H9 (cell line): ENCODE data around the gene UNC119. TPM values are rescaled to one million over a fixed set of nuclear protein-coding genes. Genes with fewer than 3 reads are reported as not detected.

Experiments
- DNase-seq: peaks from one replicate; pipeline ENCODE4 v3.0.0-alpha.2; 2017
- H2AFZ ChIP-seq: one replicate; pipeline ENCODE4 v1.6.1; 2013; ENCODE audit warnings: mild to moderate bottlenecking, low read length, control low read depth, moderate library complexity
- H2AK5ac ChIP-seq: 2 replicates; pipeline ENCODE4 v1.6.1; 2013; ENCODE audit warnings: low read length, control low read depth, mixed read lengths; ENCODE audit not compliant: insufficient read length
- H2BK120ac ChIP-seq: one replicate; pipeline ENCODE4 v1.6.1; 2013; ENCODE audit warnings: low read depth, mild to moderate bottlenecking, low read length, control low read depth, inconsistent platforms; ENCODE audit not compliant: poor library complexity, severe bottlenecking
- H2BK12ac ChIP-seq: 2 replicates; pipeline ENCODE4 v1.6.1; 2013; ENCODE audit warnings: low read length, control low read depth, mixed read lengths, low read depth; ENCODE audit not compliant: insufficient read length
- H2BK15ac ChIP-seq: 2 replicates; pipeline ENCODE4 v1.6.1; 2013; ENCODE audit warnings: low read depth, low read length, control low read depth
- H2BK20ac ChIP-seq: one replicate; pipeline ENCODE4 v1.6.1; 2013; ENCODE audit warnings: low read depth, mild to moderate bottlenecking, low read length, control low read depth, inconsistent platforms; ENCODE audit not compliant: poor library complexity, severe bottlenecking
- H2BK5ac ChIP-seq: 2 replicates; pipeline ENCODE4 v1.6.1; 2013; ENCODE audit warnings: low read length, control low read depth, mixed read lengths; ENCODE audit not compliant: insufficient read length
- H3K14ac ChIP-seq: 2 replicates; pipeline ENCODE4 v1.6.1; 2013; ENCODE audit warnings: low read length, control low read depth; ENCODE audit not compliant: insufficient read depth
- H3K18ac ChIP-seq: 2 replicates; pipeline ENCODE4 v1.6.1; 2013; ENCODE audit warnings: low read depth, mild to moderate bottlenecking, mixed read lengths, low read length, control low read depth; ENCODE audit not compliant: insufficient read length
- H3K23ac ChIP-seq: 2 replicates; pipeline ENCODE4 v1.6.1; 2013; ENCODE audit warnings: low read length, control low read depth, mixed read lengths, low read depth; ENCODE audit not compliant: insufficient read length
- H3K23me2 ChIP-seq: 2 replicates; pipeline ENCODE4 v1.6.1; 2013; ENCODE audit warnings: low read depth, mild to moderate bottlenecking, mixed read lengths, low read length, control low read depth; ENCODE audit not compliant: insufficient read length, poor library complexity, severe bottlenecking
- H3K27ac ChIP-seq: 2 replicates; pipeline ENCODE4 v1.5.1; 2013; ENCODE audit warnings: low read length, control low read depth, mixed read lengths, low read depth; ENCODE audit not compliant: insufficient read length
- H3K27me3 ChIP-seq: 2 replicates; pipeline ENCODE4 v1.6.1; 2013; ENCODE audit warnings: low read length, control low read depth, inconsistent platforms; ENCODE audit not compliant: insufficient read depth
- H3K4ac ChIP-seq: 2 replicates; pipeline ENCODE4 v1.6.1; 2013; ENCODE audit warnings: low read depth, mild to moderate bottlenecking, control low read depth, inconsistent platforms, low read length, moderate library complexity
- H3K4me1 ChIP-seq: 2 replicates; pipeline ENCODE4 v1.6.1; 2013; ENCODE audit warnings: low read length, control low read depth, inconsistent platforms; ENCODE audit not compliant: insufficient read depth
- H3K4me2 ChIP-seq: 2 replicates; pipeline ENCODE4 v1.6.1; 2013; ENCODE audit warnings: low read length, control low read depth, mixed read lengths; ENCODE audit not compliant: insufficient read length, insufficient read depth
- H3K56ac ChIP-seq: 2 replicates; pipeline ENCODE4 v1.6.1; 2013; ENCODE audit warnings: low read depth, mild to moderate bottlenecking, mixed read lengths, low read length, control low read depth; ENCODE audit not compliant: insufficient read length
- H3K79me1 ChIP-seq: 2 replicates; pipeline ENCODE4 v1.6.1; 2013; ENCODE audit warnings: low read depth, mild to moderate bottlenecking, moderate library complexity, low read length, control low read depth, inconsistent platforms; ENCODE audit not compliant: insufficient read depth, poor library complexity, severe bottlenecking
- H3K79me2 ChIP-seq: 2 replicates; pipeline ENCODE4 v1.6.1; 2013; ENCODE audit warnings: low read length, control low read depth, inconsistent platforms; ENCODE audit not compliant: insufficient read depth
- H3K9ac ChIP-seq: 2 replicates; pipeline ENCODE4 v1.6.1; 2013; ENCODE audit warnings: low read length, control low read depth, mixed read lengths; ENCODE audit not compliant: insufficient read length; ENCODE audit errors: extremely low read depth
- H3K9me3 ChIP-seq: one replicate; pipeline ENCODE4 v1.6.1; 2013; ENCODE audit warnings: low read depth, low read length, inconsistent platforms; ENCODE audit not compliant: control insufficient read depth
- H3T11ph ChIP-seq: one replicate; pipeline ENCODE4 v1.6.1; 2013; ENCODE audit warnings: mild to moderate bottlenecking, low read length, control low read depth, inconsistent platforms
- H4K20me1 ChIP-seq: one replicate; pipeline ENCODE4 v1.6.1; 2013; ENCODE audit not compliant: control insufficient read depth, insufficient read length, insufficient read depth
- H4K5ac ChIP-seq: 2 replicates; pipeline ENCODE4 v1.6.1; 2013; ENCODE audit warnings: low read depth, mild to moderate bottlenecking, mixed read lengths, low read length, control low read depth; ENCODE audit not compliant: insufficient read length
- H4K8ac ChIP-seq: replicated peaks from 2 replicates; pipeline ENCODE4 v1.6.1; 2013; ENCODE audit warnings: low read length, control low read depth, mixed read lengths, low read depth; ENCODE audit not compliant: insufficient read length
- H4K91ac ChIP-seq: 2 replicates; pipeline ENCODE4 v1.6.1; 2013; ENCODE audit warnings: low read depth, mild to moderate bottlenecking, moderate library complexity, mixed read lengths, low read length, control low read depth; ENCODE audit not compliant: insufficient read length
- H3K27ac Mint-ChIP-seq, 3 experiments: 2 replicates in 2 of 3; 3 replicates in 1 of 3; pipeline ENCODE4 v1.8.0; 2020 to 2021; ENCODE audit warnings: mixed read lengths in 3 of 3, mild to moderate bottlenecking in 1 of 3, moderate library complexity in 1 of 3
- H3K27me3 Mint-ChIP-seq: 2 replicates; pipeline ENCODE4 v1.8.0; 2021; ENCODE audit warnings: low read depth, mild to moderate bottlenecking, moderate library complexity, mixed read lengths
- H3K36me3 Mint-ChIP-seq, 3 experiments: 2 replicates in 2 of 3; 3 replicates in 1 of 3; pipeline ENCODE4 v1.8.0; 2020 to 2021; ENCODE audit warnings: low read depth in 3 of 3, mixed read lengths in 3 of 3; ENCODE audit not compliant: insufficient read depth in 1 of 3
- H3K4me1 Mint-ChIP-seq, 2 experiments: 2 replicates each; pipeline ENCODE4 v1.8.0; 2020; ENCODE audit warnings: mixed read lengths in 2 of 2
- H3K4me3 Mint-ChIP-seq, 2 experiments: 2 replicates in 1 of 2; 3 replicates in 1 of 2; pipeline ENCODE4 v1.8.0; 2020 to 2021; ENCODE audit warnings: mild to moderate bottlenecking in 2 of 2, mixed read lengths in 2 of 2, moderate library complexity in 1 of 2
- H3K9me3 Mint-ChIP-seq, 2 experiments: 2 replicates in 1 of 2; 3 replicates in 1 of 2; pipeline ENCODE4 v1.8.0; 2020; ENCODE audit warnings: mild to moderate bottlenecking in 2 of 2, mixed read lengths in 2 of 2, moderate library complexity in 1 of 2
- CTCF ChIP-seq: fragments of 200-600 bp; sonication (generic); conservative IDR thresholded peaks from 3 replicates; pipeline ENCODE4 v1.8.0; 2021; ENCODE audit warnings: antibody characterized with exemption, mild to moderate bottlenecking
- WGBS: extraction: QIAGEN DNeasy Blood & Tissue Kit; methylation state at CpG from one replicate; pipeline ENCODE4 v1.1.7; 2013; ENCODE audit warnings: missing lambda C conversion rate, low lambda C conversion rate, mixed read lengths; ENCODE audit not compliant: insufficient read length; ENCODE audit errors: extremely low coverage; 5-methylcytosine and 5-hydroxymethylcytosine counted together
- total RNA-seq: library from RNA; stranded (reverse); gene quantifications from 2 replicates; pipeline ENCODE4 v1.2.1, GENCODE V29; 2021

UNC119 gene
- total RNA-seq, 1 experiment from 2014 or later: 36.9 TPM

- Mint-ChIP-seq H3K4me3 (no peak overlapping the region), H3K27me3 (peaks cover 29% of the 10 kb centered on the region), H3K27ac (no peak overlapping the region), H3K36me3 (no peaks in the 10 kb centered on the region), H3K4me1 (peaks cover 4 to 7% of the 10 kb centered on the region in 2 experiments; a peak in 1 of 4 replicates), H3K9me3 (peaks cover 2 to 5% of the 10 kb centered on the region in 2 experiments; a peak in 2 of 5 replicates)
- no peak overlapping the region for H2BK15ac ChIP-seq
- H2AK5ac ChIP-seq: no peak overlapping the region
- H4K20me1 ChIP-seq: no peaks in the 10 kb centered on the region
- no peak overlapping the region for H3T11ph ChIP-seq
- no peak overlapping the region for H3K27ac ChIP-seq
- H3K18ac ChIP-seq: no peak overlapping the region
- no peaks in the 10 kb centered on the region for H3K23me2 ChIP-seq
- no peak overlapping the region for H2BK120ac ChIP-seq
- H4K5ac ChIP-seq: no peak overlapping the region
- no CpG with 5 or more reads among the region's 16 CpGs for whole genome bisulfite sequencing
- no peak overlapping the region for H2BK12ac ChIP-seq
- no peak overlapping the region for H4K8ac ChIP-seq
- no peak overlapping the region for H4K91ac ChIP-seq
- H2AFZ ChIP-seq: no peak overlapping the region
- H3K4ac ChIP-seq: no peak overlapping the region
- H3K27me3 ChIP-seq: no peaks in the 10 kb centered on the region
- H2BK20ac ChIP-seq: no peak overlapping the region
- H3K9me3 ChIP-seq: no peaks in the 10 kb centered on the region
- H3K56ac ChIP-seq: no peak overlapping the region
- H3K9ac ChIP-seq: no peak overlapping the region
- H3K79me2 ChIP-seq: no peaks in the 10 kb centered on the region
- TF ChIP-seq CTCF: no peak
- DNase-seq: no peak
- H3K23ac ChIP-seq: no peak overlapping the region
- H3K14ac ChIP-seq: no peak overlapping the region
- no peak overlapping the region for H3K4me2 ChIP-seq
- H3K79me1 ChIP-seq: no peaks in the 10 kb centered on the region
- no peaks in the 10 kb centered on the region for H3K4me1 ChIP-seq
- no peak overlapping the region for H2BK5ac ChIP-seq
Observed at GRCh38 chr17:28514561-28515002, 37.8 kb downstream of the UNC119 start.
